Measurements from ENCODE around the gene CKAP4.

DNA sequence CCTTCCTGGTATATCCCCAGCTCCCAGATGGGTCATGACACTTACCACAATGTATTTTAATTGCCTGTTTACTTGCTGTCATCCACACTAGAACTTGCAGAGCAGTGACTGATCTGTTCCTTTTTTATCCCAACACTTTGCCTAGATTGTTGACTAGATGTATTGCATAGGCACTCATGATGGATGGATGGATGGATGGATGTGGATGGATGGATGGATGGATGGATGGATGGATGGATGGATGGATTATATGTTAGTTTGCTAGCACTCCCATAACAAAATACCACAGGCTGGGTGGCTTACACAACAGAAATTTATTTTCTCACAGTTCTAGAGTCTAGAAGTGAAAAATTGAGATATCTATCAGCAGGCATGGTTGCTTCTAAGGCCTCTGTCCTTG is 8.7 kb upstream of the CKAP4 start:
- TF ChIP-seq RAD51 (IDR thresholded peaks at IDR 0.05; ENCODE audit: borderline replicate concordance) (no peak), POLR2AphosphoS5 (IDR thresholded peaks at IDR 0.05; ENCODE audit: low read depth, low read length) (no peak)
- TF ChIP-seq, protein P1, sequence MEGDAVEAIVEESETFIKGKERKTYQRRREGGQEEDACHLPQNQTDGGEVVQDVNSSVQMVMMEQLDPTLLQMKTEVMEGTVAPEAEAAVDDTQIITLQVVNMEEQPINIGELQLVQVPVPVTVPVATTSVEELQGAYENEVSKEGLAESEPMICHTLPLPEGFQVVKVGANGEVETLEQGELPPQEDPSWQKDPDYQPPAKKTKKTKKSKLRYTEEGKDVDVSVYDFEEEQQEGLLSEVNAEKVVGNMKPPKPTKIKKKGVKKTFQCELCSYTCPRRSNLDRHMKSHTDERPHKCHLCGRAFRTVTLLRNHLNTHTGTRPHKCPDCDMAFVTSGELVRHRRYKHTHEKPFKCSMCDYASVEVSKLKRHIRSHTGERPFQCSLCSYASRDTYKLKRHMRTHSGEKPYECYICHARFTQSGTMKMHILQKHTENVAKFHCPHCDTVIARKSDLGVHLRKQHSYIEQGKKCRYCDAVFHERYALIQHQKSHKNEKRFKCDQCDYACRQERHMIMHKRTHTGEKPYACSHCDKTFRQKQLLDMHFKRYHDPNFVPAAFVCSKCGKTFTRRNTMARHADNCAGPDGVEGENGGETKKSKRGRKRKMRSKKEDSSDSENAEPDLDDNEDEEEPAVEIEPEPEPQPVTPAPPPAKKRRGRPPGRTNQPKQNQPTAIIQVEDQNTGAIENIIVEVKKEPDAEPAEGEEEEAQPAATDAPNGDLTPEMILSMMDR (CRISPR knock-in tag; IDR thresholded peaks at IDR 0.05): no peak

Data from HepG2 (cell line).